Raji (cell line): ENCODE data around the gene NPHP4.

Source experiments
- POLR2A ChIP-seq: IDR thresholded peaks from 2 replicates; pipeline ENCODE4 v1.6.1; 2011; ENCODE audit warnings: low read depth, low read length, control low read depth; ENCODE audit not compliant: insufficient read depth

Gene NPHP4

GRCh38 chr1:5906966-5907365, 85.3 kb downstream of the NPHP4 start:
- no peak for TF ChIP-seq POLR2A

- TF ChIP-seq POLR2A, result no peak
These were observed 86.1 kb downstream of the NPHP4 start for GRCh38 chr1:5906116-5906515.

- TF ChIP-seq POLR2A, result no peak
These were observed 86.8 kb downstream of the NPHP4 start for GRCh38 chr1:5905436-5905835.

GRCh38 chr1:5904551-5904950, 87.7 kb downstream of the NPHP4 start:
- no peak for TF ChIP-seq POLR2A

- no peak for TF ChIP-seq POLR2A
These were observed 88.5 kb downstream of the NPHP4 start for GRCh38 chr1:5903680-5904079.

GRCh38 chr1:5903031-5903430, 89.2 kb downstream of the NPHP4 start:
- TF ChIP-seq POLR2A, result no peak

GRCh38 chr1:5901841-5902240, 90.4 kb downstream of the NPHP4 start:
- no peak for TF ChIP-seq POLR2A

GRCh38 chr1:5901150-5901549, 91.1 kb downstream of the NPHP4 start:
- no peak for TF ChIP-seq POLR2A

- no peak for TF ChIP-seq POLR2A
These were observed 94.0 kb downstream of the NPHP4 start for GRCh38 chr1:5898266-5898665.

- TF ChIP-seq POLR2A, result no peak
These were observed 95.2 kb downstream of the NPHP4 start for GRCh38 chr1:5896706-5897660.

- no peak for TF ChIP-seq POLR2A
These were observed 96.5 kb downstream of the NPHP4 start for GRCh38 chr1:5895446-5896406.

GRCh38 chr1:5892329-5892728, 99.9 kb downstream of the NPHP4 start:
- TF ChIP-seq POLR2A, result no peak

- no peak for TF ChIP-seq POLR2A
These were observed 100.5 kb downstream of the NPHP4 start for GRCh38 chr1:5891736-5892135.

GRCh38 chr1:5891137-5891536, 101.1 kb downstream of the NPHP4 start:
- no peak for TF ChIP-seq POLR2A

GRCh38 chr1:5890346-5891106, 101.7 kb downstream of the NPHP4 start:
- no peak for TF ChIP-seq POLR2A

GRCh38 chr1:5889901-5890300, 102.3 kb downstream of the NPHP4 start:
- no peak for TF ChIP-seq POLR2A

- no peak for TF ChIP-seq POLR2A
These were observed 102.8 kb downstream of the NPHP4 start for GRCh38 chr1:5889462-5889861.
